GM12874 (cell line): ENCODE measurements around the gene TTC28.

ENCODE experiments used
- CTCF ChIP-seq: IDR thresholded peaks from 2 replicates; pipeline ENCODE4 v1.5.1; 2011; ENCODE audit warnings: low read depth, mild to moderate bottlenecking, control low read depth, low read length, moderate library complexity; ENCODE audit not compliant: insufficient read depth

The TTC28 gene

GRCh38 chr22:28009272-28009827 lies 670.3 kb downstream of the TTC28 start:
- peak; percentile 97 for TF ChIP-seq CTCF

GRCh38 chr22:28008649-28009048 lies 671.0 kb downstream of the TTC28 start:
- TF ChIP-seq CTCF: no peak

- no peak for TF ChIP-seq CTCF
Measured at GRCh38 chr22:28008056-28008455, 671.6 kb downstream of the TTC28 start.

- no peak for TF ChIP-seq CTCF
Measured at GRCh38 chr22:28006271-28006670, 673.4 kb downstream of the TTC28 start.

- no peak for TF ChIP-seq CTCF
Measured at GRCh38 chr22:28005513-28005912, 674.1 kb downstream of the TTC28 start.

- no peak for TF ChIP-seq CTCF
Measured at GRCh38 chr22:28004021-28004420, 675.6 kb downstream of the TTC28 start.

GRCh38 chr22:28002863-28003565 lies 676.6 kb downstream of the TTC28 start:
- no peak for TF ChIP-seq CTCF
